Measurements from ENCODE around the gene SACS. TPM values are rescaled to one million over a fixed set of nuclear protein-coding genes. Genes with fewer than 3 reads are reported as not detected.

SACS gene
- total RNA-seq, 1 donor from 2014 or later = 75.4 TPM

DNA sequence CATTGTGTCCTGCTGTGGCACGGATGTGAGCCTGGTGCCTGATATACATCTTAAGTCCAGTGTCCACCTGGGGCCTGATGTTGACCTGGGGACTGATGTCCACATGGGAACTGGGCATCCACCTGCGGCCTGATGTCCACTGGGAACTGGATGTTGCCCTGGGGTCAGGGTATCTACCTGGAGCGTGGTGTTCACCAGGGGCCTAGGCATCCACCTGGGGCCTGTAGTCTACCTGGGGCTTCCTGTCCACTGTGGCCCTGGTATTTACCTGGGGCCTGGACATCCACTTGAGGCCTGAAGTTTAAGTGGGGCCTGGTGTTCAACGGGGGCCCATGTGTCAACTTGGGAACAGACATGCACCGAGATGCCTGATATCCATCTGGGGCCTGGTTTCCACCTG, 11.9 kb downstream of the SACS start:
- Mint-ChIP-seq H3K9me3 (peaks cover 2% of the 10 kb centered on the region), H3K36me3 (ENCODE audit: low read depth) (peaks cover 17% of the 10 kb centered on the region), H3K27me3 (ENCODE audit: low read depth) (no peaks in the 10 kb centered on the region), H3K4me3 (no peak overlapping the region), H3K27ac (ENCODE audit: unreplicated experiment) (no peak overlapping the region), H3K4me1 (peaks cover 13% of the 10 kb centered on the region)
- TF ChIP-seq, protein P1, sequence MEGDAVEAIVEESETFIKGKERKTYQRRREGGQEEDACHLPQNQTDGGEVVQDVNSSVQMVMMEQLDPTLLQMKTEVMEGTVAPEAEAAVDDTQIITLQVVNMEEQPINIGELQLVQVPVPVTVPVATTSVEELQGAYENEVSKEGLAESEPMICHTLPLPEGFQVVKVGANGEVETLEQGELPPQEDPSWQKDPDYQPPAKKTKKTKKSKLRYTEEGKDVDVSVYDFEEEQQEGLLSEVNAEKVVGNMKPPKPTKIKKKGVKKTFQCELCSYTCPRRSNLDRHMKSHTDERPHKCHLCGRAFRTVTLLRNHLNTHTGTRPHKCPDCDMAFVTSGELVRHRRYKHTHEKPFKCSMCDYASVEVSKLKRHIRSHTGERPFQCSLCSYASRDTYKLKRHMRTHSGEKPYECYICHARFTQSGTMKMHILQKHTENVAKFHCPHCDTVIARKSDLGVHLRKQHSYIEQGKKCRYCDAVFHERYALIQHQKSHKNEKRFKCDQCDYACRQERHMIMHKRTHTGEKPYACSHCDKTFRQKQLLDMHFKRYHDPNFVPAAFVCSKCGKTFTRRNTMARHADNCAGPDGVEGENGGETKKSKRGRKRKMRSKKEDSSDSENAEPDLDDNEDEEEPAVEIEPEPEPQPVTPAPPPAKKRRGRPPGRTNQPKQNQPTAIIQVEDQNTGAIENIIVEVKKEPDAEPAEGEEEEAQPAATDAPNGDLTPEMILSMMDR (conservative IDR thresholded peaks at IDR 0.05) = no peak
- DNase-seq (ENCODE audit: low read depth, low spot score) = no peak

DNA sequence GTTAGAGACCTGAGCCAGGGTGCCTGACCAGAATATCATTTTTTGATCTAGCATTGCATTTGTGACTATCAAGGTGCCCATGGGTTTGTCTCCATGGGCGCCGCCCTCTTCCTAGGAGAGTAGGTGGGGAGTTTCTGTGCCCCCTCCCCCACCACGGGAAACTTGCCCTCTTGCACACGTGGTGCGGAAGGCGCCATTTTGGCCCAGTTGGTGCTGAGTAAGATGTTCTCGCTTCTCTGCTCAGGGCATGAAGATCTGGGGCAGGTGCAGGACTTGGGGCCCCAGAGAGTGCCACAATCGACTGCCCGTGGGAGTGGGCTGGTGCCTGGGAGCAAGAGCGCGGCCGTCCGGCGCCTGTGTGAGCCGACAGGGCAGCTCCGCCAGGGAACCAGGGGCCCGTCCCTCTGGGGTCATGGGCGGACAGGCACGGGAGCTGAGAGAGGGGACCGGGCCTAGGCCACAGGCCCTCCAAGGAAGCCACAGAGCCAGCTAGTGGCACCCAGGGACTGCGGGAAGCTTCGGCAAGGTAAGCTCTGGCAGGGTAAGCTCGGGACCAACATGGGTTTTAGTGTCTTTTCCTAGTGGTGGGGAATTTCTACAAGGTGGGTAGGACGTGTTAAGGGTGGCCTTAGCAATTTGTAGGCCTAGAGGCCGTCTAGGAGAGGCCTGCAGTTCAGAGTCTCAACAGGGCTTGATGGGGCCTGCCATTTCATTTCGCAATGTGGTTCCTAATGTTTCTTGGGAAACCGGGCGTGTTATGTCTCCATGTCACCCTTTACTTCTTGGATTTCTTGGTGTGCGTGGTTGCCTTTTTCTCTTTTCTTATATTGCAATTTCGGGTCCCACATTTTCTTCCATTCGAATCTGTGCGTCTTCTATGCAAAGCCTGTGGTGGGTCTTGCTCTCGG, 14.5 kb downstream of the SACS start:
- Mint-ChIP-seq H3K9me3 (peaks cover 2% of the 10 kb centered on the region), H3K27me3 (ENCODE audit: low read depth) (no peaks in the 10 kb centered on the region), H3K4me3 (no peak overlapping the region), H3K4me1 (peaks cover 25% of the 10 kb centered on the region), H3K36me3 (ENCODE audit: low read depth) (peaks cover 14% of the 10 kb centered on the region), H3K27ac (ENCODE audit: unreplicated experiment) (peak overlapping the region; percentile 27)
- TF ChIP-seq, protein P1 (conservative IDR thresholded peaks at IDR 0.05) = no peak
- DNase-seq (ENCODE audit: low read depth, low spot score) = no peak

DNA sequence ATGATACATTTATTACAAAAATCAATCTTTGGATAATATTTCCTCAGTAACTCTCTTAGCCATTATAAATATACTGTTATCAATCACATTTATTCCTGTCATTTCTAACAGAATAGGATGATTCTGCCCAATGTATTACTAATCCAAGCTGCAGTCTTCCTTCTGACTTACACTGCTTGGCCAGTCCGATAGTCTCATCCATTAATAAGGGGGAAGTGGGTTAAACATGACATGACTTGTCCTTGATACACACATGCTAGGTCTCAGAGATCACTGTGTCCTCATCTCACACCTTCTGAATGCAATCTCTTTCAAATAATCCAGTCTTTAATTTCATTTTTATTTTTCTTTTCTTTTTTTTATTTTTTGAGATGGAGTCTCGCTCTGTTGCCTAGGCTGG, 18.8 kb downstream of the SACS start:
- peaks cover 43% of the 10 kb centered on the region for H3K4me1 Mint-ChIP-seq
- TF ChIP-seq, protein P1 (conservative IDR thresholded peaks at IDR 0.05) = no peak
- H3K27me3 Mint-ChIP-seq (ENCODE audit: low read depth) = no peaks in the 10 kb centered on the region
- no peak for DNase-seq (ENCODE audit: low read depth, low spot score)
- no peak overlapping the region for H3K27ac Mint-ChIP-seq (ENCODE audit: unreplicated experiment)
- peaks cover 2% of the 10 kb centered on the region for H3K9me3 Mint-ChIP-seq
- H3K36me3 Mint-ChIP-seq (ENCODE audit: low read depth) = peaks cover 19% of the 10 kb centered on the region
- H3K4me3 Mint-ChIP-seq = no peak overlapping the region

DNA sequence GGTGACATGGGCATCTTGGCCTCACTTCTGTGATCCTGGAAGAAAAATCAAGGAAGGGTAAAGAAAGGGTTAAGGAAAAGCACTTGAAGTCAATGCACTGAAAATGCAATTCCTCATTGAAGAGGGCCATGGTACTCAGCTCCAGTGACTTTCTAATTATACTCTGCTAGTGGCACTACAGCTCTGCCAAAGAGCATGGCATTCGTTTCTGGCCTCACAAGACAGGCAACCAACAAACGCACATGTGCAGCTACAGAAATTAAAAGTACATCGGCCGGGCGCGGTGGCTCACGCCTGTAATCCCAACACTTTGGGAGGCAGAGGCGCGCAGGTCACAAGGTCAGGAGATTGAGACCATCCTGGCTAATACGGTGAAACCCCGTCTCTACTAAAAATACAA, 21.8 kb downstream of the SACS start:
- H3K4me3 Mint-ChIP-seq = no peak overlapping the region
- no peaks in the 10 kb centered on the region for H3K27me3 Mint-ChIP-seq (ENCODE audit: low read depth)
- peaks cover 2% of the 10 kb centered on the region for H3K9me3 Mint-ChIP-seq
- H3K36me3 Mint-ChIP-seq (ENCODE audit: low read depth) = peaks cover 30% of the 10 kb centered on the region
- H3K4me1 Mint-ChIP-seq = peaks cover 45% of the 10 kb centered on the region
- H3K27ac Mint-ChIP-seq (ENCODE audit: unreplicated experiment) = no peak overlapping the region
- TF ChIP-seq, protein P1 (conservative IDR thresholded peaks at IDR 0.05) = no peak
- no peak for DNase-seq (ENCODE audit: low read depth, low spot score)

DNA sequence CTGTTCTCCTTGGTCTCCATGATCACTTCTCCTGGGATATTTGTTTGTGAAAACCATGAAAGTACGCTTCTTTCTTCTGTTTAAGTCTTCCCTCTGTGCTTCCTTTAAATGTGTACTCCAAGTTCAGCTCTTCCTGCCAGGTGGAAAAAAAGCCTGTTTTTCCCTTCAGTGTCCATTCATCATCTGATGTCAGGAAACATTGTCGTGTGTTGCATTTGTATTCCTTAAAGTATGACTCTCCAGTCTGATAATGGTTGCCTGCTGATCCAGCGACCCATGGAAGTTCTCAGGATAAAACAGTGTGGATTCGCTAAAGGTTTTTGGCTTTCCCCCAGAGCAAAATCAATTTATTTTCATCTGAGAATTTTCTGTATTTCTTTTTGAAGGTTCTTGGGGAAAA, 22.3 kb downstream of the SACS start:
- H3K9me3 Mint-ChIP-seq = peaks cover 4% of the 10 kb centered on the region
- H3K4me3 Mint-ChIP-seq = no peak overlapping the region
- TF ChIP-seq, protein P1 (conservative IDR thresholded peaks at IDR 0.05) = no peak
- no peaks in the 10 kb centered on the region for H3K27me3 Mint-ChIP-seq (ENCODE audit: low read depth)
- H3K27ac Mint-ChIP-seq (ENCODE audit: unreplicated experiment) = peak overlapping the region; percentile 37
- DNase-seq (ENCODE audit: low read depth, low spot score) = no peak
- peaks cover 32% of the 10 kb centered on the region for H3K36me3 Mint-ChIP-seq (ENCODE audit: low read depth)
- peaks cover 40% of the 10 kb centered on the region for H3K4me1 Mint-ChIP-seq

Data from neural crest cell (in vitro differentiated cells).